SK-N-SH (cell line): ENCODE results near the gene SWAP70. TPM values are rescaled to one million over a fixed set of nuclear protein-coding genes. Genes with fewer than 3 reads are reported as not detected.

Source experiments
- CTCF ChIA-PET: fragments of 300-600, 350-600 bp; formaldehyde crosslinking; extraction: SDS; loops from one replicate; lab custom pipeline; 2021; lab: Yijun Ruan, JAX
- POLR2A ChIA-PET: fragments of 350-600 bp; sonication (Branson Sonifier 250); formaldehyde crosslinking; extraction: SDS; loops from one replicate; lab custom pipeline; 2020; ENCODE audit warnings: antibody characterized with exemption, inconsistent platforms; lab: Yijun Ruan, JAX
- DNase-seq: peaks from one replicate; pipeline ENCODE4 v3.0.0; 2012
- H2AFZ ChIP-seq: fragments of 200-600 bp; sonication (generic); 2 replicates; pipeline ENCODE4 v1.8.1; 2016; ENCODE audit warnings: antibody characterized with exemption, mild to moderate bottlenecking, low read depth
- H3F3A ChIP-seq: fragments of 200-600 bp; sonication (generic); replicated peaks from 2 replicates; pipeline ENCODE3; 2016; ENCODE audit warnings: antibody characterized with exemption, mild to moderate bottlenecking; ENCODE audit not compliant: insufficient read depth
- H3K27ac ChIP-seq, 2 experiments: fragments of 200-500 bp in 1 of 2; fragments of 200-600 bp in 1 of 2; sonication (Bioruptor generic) in 1 of 2; sonication (generic), shearing (Covaris generic) in 1 of 2; 2 replicates each; pipeline versions ENCODE4 v1.5.1 to v1.6.1; 2014 to 2016; ENCODE audit warnings: low read depth in 2 of 2, inconsistent platforms in 1 of 2, low read length in 1 of 2, mild to moderate bottlenecking in 1 of 2, mixed read lengths in 1 of 2
- H3K27me3 ChIP-seq: fragments of 200-600 bp; sonication (generic), shearing (Covaris generic); 2 replicates; pipeline ENCODE4 v1.6.1; 2016; ENCODE audit warnings: mixed run types; ENCODE audit not compliant: insufficient read depth
- H3K36me3 ChIP-seq, 2 experiments: fragments of 200-500 bp in 1 of 2; fragments of 200-600 bp in 1 of 2; sonication (Bioruptor generic) in 1 of 2; sonication (generic) in 1 of 2; replicated peaks in 1 of 2; 2 replicates each; pipeline versions ENCODE3 to v1.5.1; 2014 to 2016; ENCODE audit warnings: low read length in 1 of 2, mild to moderate bottlenecking in 1 of 2; ENCODE audit not compliant: insufficient read depth in 2 of 2, control insufficient read depth in 1 of 2
- H3K4me1 ChIP-seq, 2 experiments: fragments of 200-500 bp in 1 of 2; fragments of 200-600 bp in 1 of 2; sonication (Bioruptor generic) in 1 of 2; sonication (generic), shearing (Covaris generic) in 1 of 2; 2 replicates each; pipeline versions ENCODE4 v1.5.1 to v1.6.1; 2014 to 2016; ENCODE audit warnings: low read depth in 1 of 2, low read length in 1 of 2, mixed run types in 1 of 2; ENCODE audit not compliant: insufficient read depth in 2 of 2, control insufficient read depth in 1 of 2
- H3K4me2 ChIP-seq: fragments of 200-600 bp; sonication (generic), shearing (Covaris generic); 2 replicates; pipeline ENCODE4 v1.6.1; 2017; ENCODE audit warnings: mixed run types
- H3K4me3 ChIP-seq, 2 experiments: fragments of 200-500 bp in 1 of 2; fragments of 200-600 bp in 1 of 2; sonication (Bioruptor generic) in 1 of 2; sonication (generic), shearing (Covaris generic) in 1 of 2; 2 replicates each; pipeline versions ENCODE4 v1.5.1 to v1.8.1; 2014 to 2016; ENCODE audit warnings: low read depth in 2 of 2, inconsistent platforms in 1 of 2, low read length in 1 of 2, mild to moderate bottlenecking in 1 of 2, mixed read lengths in 1 of 2, moderate library complexity in 1 of 2
- H3K79me2 ChIP-seq: fragments of 200-600 bp; sonication (generic); 2 replicates; pipeline ENCODE4 v1.8.1; 2017; ENCODE audit warnings: mild to moderate bottlenecking; ENCODE audit not compliant: insufficient read depth
- H3K9ac ChIP-seq: fragments of 200-600 bp; sonication (generic); 2 replicates; pipeline ENCODE4 v1.6.1; 2017; ENCODE audit warnings: mixed run types
- H3K9me2 ChIP-seq: fragments of 200-600 bp; sonication (generic); 2 replicates; pipeline ENCODE4 v1.6.1; 2017; ENCODE audit warnings: mixed run types
- H3K9me3 ChIP-seq: fragments of 200-600 bp; sonication (generic); 2 replicates; pipeline ENCODE4 v1.6.1; 2017; ENCODE audit warnings: mixed run types, mild to moderate bottlenecking, moderate library complexity
- H4K20me1 ChIP-seq: fragments of 200-600 bp; sonication (generic); 2 replicates; pipeline ENCODE4 v1.6.1; 2017; ENCODE audit warnings: mild to moderate bottlenecking, mixed run types; ENCODE audit not compliant: insufficient read depth
- CHD2 ChIP-seq: fragments of 150-350 bp; IDR thresholded peaks from 2 replicates; pipeline ENCODE4 v1.6.1; 2018; ENCODE audit warnings: low read length; ENCODE audit not compliant: partially characterized antibody
- FOXM1 ChIP-seq: IDR thresholded peaks from 2 replicates; pipeline ENCODE4 v1.4.0; 2012; ENCODE audit warnings: low read depth, mild to moderate bottlenecking
- POLR2AphosphoS5 ChIP-seq: IDR thresholded peaks from 2 replicates; pipeline ENCODE4 v1.6.1; 2012; ENCODE audit warnings: low read depth, low read length
- RXRA ChIP-seq: IDR thresholded peaks from 2 replicates; pipeline ENCODE4 v1.4.0; 2012; ENCODE audit warnings: low read depth, mild to moderate bottlenecking, borderline replicate concordance
- SIN3A ChIP-seq: IDR thresholded peaks from 2 replicates; pipeline ENCODE4 v1.6.1; 2012; ENCODE audit warnings: low read depth, mild to moderate bottlenecking, low read length, moderate library complexity, borderline replicate concordance
- SMC3 ChIP-seq: IDR thresholded peaks from 2 replicates; pipeline ENCODE4 v1.6.1; 2012; ENCODE audit warnings: low read depth, low read length, improper control_type of control experiment
- TAF1 ChIP-seq: IDR thresholded peaks from 2 replicates; pipeline ENCODE4 v1.6.1; 2012; ENCODE audit warnings: low read depth, mild to moderate bottlenecking, low read length, moderate library complexity, borderline replicate concordance
- USF1 ChIP-seq: IDR thresholded peaks from 2 replicates; pipeline ENCODE4 v1.4.0; 2012; ENCODE audit warnings: low read depth, borderline replicate concordance
- USF2 ChIP-seq: fragments of 150-350 bp; IDR thresholded peaks from 2 replicates; pipeline ENCODE4 v1.6.1; 2017; ENCODE audit warnings: antibody characterized with exemption, low read length, low read depth, borderline replicate concordance
- YY1 ChIP-seq: IDR thresholded peaks from 2 replicates; pipeline ENCODE4 v1.4.0; 2012; ENCODE audit warnings: low read depth, mild to moderate bottlenecking
- WGBS: methylation state at CpG from one replicate; pipeline ENCODE4 v1.1.6; 2017; ENCODE audit warnings: low lambda C conversion rate; 5-methylcytosine and 5-hydroxymethylcytosine counted together
- polyA plus RNA-seq, 3 experiments: library from polyadenylated mRNA; depleted of rRNA; stranded (reverse); fragments of >200 nt; gene quantifications; 2 replicates each; pipeline ENCODE4 v1.2.3, GENCODE V29; 2012
- TF ChIP-seq, protein P1 (sequence below): IDR thresholded peaks from 2 replicates; pipeline ENCODE4; 2012
- TF ChIP-seq, protein P2 (sequence below): fragments of 150-350 bp; IDR thresholded peaks from 2 replicates; pipeline ENCODE4 v1.6.1; 2016; ENCODE audit warnings: mild to moderate bottlenecking, low read depth, low read length
- TF ChIP-seq, protein P3 (sequence below): IDR thresholded peaks from 2 replicates; pipeline ENCODE4 v1.4.0; 2012; ENCODE audit warnings: low read depth

SWAP70 gene
- polyA plus RNA-seq, 1 of the 3 experiments (the other 2 are of a cell fraction), result 10.6 TPM

- Histone ChIP-seq H3K4me3 (no peak overlapping the region), H3K4me1 (peaks cover 0 to 2% of the 10 kb centered on the region in 2 experiments; a peak in 1 of 4 replicates), H3K4me2 (no peak overlapping the region), H3K27me3 (no peaks in the 10 kb centered on the region), H4K20me1 (no peaks in the 10 kb centered on the region), H3K9me3 (no peaks in the 10 kb centered on the region), H3K27ac (no peak overlapping the region), H3K9ac (no peak overlapping the region), H3F3A (peaks cover 3% of the 10 kb centered on the region), H3K9me2 (no peaks in the 10 kb centered on the region), H3K36me3 (peaks cover 16 to 46% of the 10 kb centered on the region in 2 experiments), H3K79me2 (no peaks in the 10 kb centered on the region; the same call in 1 of the 2 replicates), H2AFZ (no peak overlapping the region)
- ChIA-PET POLR2A (no interaction called here), CTCF (interaction anchor here (0.8 to 3.4 kb wide), 4 partner anchors 13 to 709 kb away, joined by 3 to 16 read pairs (median 4); no protein-coding TSS in a partner anchor)
- no peak for TF ChIP-seq SIN3A
- TF ChIP-seq, protein P1, sequence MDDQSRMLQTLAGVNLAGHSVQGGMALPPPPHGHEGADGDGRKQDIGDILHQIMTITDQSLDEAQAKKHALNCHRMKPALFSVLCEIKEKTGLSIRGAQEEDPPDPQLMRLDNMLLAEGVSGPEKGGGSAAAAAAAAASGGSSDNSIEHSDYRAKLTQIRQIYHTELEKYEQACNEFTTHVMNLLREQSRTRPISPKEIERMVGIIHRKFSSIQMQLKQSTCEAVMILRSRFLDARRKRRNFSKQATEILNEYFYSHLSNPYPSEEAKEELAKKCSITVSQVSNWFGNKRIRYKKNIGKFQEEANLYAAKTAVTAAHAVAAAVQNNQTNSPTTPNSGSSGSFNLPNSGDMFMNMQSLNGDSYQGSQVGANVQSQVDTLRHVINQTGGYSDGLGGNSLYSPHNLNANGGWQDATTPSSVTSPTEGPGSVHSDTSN, result no peak
- no peak for TF ChIP-seq POLR2AphosphoS5
- no peak for TF ChIP-seq SMC3
- TF ChIP-seq TAF1, result no peak
- TF ChIP-seq, protein P2, sequence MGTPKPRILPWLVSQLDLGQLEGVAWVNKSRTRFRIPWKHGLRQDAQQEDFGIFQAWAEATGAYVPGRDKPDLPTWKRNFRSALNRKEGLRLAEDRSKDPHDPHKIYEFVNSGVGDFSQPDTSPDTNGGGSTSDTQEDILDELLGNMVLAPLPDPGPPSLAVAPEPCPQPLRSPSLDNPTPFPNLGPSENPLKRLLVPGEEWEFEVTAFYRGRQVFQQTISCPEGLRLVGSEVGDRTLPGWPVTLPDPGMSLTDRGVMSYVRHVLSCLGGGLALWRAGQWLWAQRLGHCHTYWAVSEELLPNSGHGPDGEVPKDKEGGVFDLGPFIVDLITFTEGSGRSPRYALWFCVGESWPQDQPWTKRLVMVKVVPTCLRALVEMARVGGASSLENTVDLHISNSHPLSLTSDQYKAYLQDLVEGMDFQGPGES, result no peak
- no peak for TF ChIP-seq FOXM1
- TF ChIP-seq USF1, result no peak
- no peak for TF ChIP-seq YY1
- TF ChIP-seq CHD2, result no peak
- no peak for TF ChIP-seq RXRA
- no peak for TF ChIP-seq USF2
- TF ChIP-seq, protein P3, sequence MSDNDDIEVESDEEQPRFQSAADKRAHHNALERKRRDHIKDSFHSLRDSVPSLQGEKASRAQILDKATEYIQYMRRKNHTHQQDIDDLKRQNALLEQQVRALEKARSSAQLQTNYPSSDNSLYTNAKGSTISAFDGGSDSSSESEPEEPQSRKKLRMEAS, result no peak
- 98% methylated on average over 3 of the region's 7 CpGs for WGBS
- DNase-seq, result no peak
Measured at GRCh38 chr11:9745411-9746211, 81.7 kb downstream of the SWAP70 start.
